NCI-H1417 (cell line): ENCODE results near the gene BDKRB2.

ENCODE experiments used
- DNase-seq, 3 experiments: peaks; one replicate each; lab custom pipeline; 2025; lab: John Stamatoyannopoulos, UW

The BDKRB2 gene

GRCh38 chr14:96176811-96177211, 27.8 kb upstream of the BDKRB2 start:
- no peak for DNase-seq

DNA sequence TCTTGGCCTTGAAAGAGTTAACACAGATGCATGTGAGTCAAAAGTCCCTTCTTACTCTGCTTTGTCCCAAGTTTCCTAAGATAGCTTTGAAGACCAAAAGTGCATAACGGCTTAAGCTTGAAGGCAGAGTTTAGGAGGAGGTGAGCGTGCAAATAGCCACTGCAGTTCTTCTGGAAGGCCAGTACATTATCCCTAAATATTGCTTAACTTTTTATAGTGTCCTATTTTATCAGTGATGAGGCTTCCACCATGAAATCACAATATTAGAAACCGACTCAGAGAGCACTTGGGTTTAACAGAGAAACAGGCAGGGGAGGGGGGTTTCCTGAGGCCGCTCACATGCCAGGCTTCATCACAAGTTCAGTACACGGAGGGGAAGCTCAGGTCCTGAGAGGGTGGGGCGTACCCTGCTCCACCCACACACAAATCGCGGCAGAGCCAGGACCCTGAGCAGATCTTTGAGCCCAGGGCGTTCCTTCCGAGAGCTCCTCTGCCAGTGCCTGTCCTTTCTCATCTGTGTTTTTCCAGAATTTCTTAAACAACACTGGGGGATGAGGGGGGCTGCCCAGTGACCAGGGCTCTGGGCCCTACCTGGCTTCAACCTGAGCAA, 26.8 kb upstream of the BDKRB2 start:
- no peak for DNase-seq

DNA sequence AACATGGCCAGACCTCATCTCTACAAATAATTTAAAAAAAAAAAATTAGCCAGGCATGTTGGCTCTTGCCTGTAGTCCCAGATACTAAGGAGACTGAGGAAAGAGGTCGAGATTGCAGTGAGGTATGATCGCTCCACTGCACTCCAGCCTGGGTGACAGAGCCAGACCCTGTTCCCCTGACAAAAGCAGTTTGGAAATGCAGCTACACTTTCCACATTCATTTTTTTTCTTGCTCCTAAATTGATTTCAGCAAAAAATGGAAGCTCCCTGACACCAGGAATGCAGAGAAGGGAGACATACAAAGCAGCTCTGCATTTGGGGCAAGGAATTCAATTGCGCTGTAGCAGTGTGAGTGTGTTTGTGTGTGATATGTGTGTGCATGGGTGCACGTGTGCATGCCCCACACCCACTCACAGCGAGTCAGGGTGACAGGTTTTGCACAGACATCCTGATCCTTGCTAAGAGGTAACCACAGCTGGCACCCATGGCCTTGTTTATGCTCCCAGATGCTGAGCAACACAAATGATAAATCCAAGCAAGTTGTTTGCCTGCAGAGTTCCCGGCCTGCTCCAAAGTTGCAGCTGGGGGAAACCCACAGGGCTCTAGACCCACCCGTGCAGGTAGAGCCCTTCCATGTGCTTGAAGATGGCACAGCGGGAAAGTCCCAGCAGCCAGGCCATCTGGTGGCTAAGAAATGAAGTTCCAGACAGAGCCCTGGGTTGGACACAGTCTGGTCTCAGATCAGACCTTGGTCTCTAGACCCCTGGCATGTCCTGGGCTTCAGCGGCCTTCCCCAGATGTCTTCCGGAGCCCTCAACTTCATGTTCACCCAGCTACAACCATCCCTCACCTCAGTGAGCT, 25.9 kb upstream of the BDKRB2 start:
- no peak for DNase-seq

- peak in 1 of 3 experiments; percentile 37 for DNase-seq
Measured at GRCh38 chr14:96180043-96180874, 24.4 kb upstream of the BDKRB2 start.

- no peak for DNase-seq
Measured at GRCh38 chr14:96181186-96182056, 23.2 kb upstream of the BDKRB2 start.

GRCh38 chr14:96182546-96182945, 22.1 kb upstream of the BDKRB2 start:
- DNase-seq = no peak

- no peak for DNase-seq
Measured at GRCh38 chr14:96184737-96185136, 19.9 kb upstream of the BDKRB2 start.

DNA sequence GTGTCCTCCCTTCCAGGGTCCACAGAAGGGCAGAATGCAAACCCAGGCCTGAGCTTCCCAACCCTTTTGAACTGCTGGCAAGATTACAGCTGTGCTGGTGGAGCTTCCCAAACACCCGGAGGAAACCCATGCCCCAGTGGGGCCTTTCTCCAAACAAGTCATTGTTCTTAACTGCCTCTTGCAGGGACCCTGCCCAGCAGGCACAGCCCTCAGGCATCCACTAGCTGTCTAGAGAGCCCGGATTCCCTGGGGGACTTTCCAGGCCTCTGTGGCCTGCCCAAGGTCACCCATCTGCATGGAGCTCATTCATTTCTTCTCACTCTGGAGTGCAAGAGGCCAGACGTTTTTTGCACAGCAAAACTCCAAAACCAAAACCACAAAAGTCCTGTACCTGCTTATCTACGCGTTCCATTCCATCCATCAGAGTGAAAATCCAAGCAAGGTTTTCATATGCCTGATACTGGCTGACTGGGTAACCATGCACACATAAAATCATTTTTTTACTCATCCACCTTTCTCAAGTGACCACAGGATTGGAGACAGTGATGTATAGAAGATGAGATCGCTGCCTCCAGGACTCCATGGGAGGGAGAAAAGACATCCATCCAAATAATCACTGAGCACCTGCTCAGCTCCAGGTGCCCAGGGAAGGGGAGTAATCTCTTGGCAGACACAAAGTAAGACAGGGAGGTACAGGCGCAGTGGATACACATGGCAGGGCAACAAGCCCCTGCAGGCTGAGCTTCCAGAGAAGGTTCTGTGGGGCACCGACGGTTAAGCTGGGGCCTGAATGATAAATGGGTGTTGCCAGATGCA, 17.2 kb upstream of the BDKRB2 start:
- no peak for DNase-seq

- no peak for DNase-seq
Measured at GRCh38 chr14:96189281-96189711, 15.3 kb upstream of the BDKRB2 start.

DNA sequence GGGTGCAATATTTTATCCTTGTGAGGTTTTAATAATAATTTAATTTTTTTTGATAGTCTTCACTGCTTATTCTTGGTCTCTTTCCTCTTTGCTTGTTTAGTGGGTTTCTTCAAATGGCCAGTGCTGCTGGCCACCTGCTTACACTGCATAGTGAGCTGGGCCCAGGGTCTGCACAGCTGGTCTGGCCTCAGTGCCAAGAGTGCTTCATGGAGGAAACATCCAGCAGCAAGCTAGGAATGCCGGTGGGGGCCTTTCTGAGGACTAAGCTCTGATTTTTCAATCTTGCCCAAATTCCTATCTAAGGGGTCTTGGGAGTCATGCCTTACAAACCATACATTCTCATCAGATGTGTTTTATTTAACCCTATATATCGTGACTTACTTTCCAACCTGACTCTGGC, 13.3 kb upstream of the BDKRB2 start:
- no peak for DNase-seq

- no peak for DNase-seq
Measured at GRCh38 chr14:96191841-96192462, 12.7 kb upstream of the BDKRB2 start.

DNA sequence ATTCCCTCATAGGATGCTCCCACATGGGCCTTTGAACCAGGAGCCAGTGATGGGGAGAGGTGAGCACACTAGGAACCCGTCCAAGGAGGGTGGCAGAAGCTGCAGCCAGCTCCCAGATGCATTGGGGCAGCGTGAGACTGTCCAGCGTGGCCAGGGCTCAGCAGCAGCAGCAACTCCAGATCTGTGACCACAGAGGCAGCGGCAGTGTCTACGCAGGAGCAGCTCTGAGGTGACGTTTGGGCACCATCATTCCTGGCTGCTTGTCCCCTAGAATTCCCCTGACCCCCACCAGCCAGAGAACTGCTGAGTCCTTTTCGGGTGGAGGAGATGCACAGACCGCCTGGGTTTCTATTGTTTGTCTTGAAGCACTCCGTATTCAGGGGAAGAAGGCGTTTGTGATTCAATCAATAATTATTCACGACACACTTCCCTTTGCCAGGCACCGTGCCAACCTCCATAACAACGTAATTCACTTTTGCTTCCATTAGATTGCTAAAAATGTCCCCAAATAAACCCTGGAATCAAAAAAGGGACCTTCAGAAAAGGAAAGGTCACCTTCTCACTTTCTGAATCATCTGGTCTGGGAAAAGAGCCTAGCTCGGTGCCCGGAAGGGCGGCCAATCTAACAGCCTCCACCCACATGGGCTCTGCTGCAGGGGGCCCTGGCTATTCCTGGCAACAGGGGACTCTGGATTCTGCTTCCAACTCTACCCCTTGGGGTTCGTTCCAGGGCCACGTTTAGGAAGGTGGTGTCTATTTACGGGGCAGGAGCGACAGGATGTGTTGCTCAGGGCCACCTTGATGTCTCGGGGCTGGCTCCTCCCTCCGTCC, 11.4 kb upstream of the BDKRB2 start:
- DNase-seq = peak in 1 of 3 experiments; percentile 26

GRCh38 chr14:96194262-96194656, 10.4 kb upstream of the BDKRB2 start:
- DNase-seq = no peak

DNA sequence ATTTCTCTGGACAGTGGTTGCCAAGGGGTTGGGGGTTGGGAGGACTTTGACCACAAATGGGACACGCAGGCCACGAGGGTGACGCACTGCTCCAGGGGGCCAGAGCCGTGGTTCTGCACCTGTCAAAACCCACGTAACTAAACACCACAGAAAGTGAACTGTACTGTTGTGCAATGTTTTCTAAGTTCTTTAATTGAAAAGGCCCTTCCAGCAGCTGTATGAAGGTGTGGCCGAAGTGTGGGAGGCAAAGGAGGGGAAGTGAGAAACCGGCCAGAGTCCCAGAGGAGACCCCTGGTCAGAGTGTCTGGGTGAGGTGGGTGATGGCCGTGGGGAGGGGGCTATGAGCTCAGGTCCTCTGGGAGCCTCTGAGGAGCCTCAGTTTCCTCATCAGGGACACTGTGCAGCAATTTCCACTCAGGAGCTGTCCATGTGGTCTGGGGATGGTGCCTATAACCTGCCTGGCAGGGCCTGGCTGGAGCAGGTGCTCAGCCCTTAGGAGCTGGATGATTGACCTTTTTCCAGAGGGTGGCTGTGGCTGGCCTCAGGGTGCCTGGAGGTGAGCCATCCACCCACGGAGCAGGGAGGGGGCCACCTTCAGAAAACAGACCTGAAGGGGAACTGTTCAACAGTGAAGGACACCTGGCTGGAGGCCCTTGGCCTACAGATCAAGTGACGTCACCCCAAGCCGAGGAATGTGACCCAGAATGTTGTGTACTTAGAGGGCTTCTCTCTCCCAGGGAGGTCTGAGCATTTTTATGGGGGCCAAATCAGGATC, 9.8 kb upstream of the BDKRB2 start:
- no peak for DNase-seq

- peak in 1 of 3 experiments; percentile 10 for DNase-seq
Measured at GRCh38 chr14:96195441-96196081, 9.1 kb upstream of the BDKRB2 start.

DNA sequence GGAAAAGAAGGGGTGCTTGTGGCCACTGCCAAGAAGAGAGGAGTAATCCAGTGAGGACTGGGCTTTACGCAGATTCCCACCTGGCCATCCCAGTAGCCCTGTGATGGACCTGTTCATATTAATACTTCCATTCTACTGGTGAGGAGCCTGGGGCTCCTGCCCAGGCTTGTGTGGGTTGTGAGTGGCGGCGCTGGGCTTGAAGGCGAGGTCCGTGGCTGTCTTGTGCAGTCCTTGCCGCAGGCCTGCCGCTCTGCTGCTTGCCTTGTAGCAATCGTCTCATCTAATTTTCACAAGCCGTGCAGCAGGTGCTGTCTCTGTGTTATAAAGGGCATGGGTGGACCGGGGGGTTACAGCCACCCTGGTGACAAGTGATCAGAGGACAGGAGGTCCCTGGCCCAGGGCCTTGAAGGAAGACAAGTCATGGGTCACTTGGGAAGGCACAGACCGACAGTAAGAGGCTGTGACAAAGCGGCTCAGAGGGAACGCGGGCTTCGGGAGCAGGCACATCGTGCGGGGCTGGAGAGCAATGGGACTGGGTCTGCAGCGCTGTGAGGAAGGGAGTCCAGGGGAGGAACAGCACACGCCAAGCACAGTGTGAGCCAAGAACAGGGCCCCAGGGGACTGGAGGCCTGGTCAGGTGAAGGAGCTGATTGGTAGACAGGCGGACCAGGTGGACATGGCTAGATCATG, 7.3 kb upstream of the BDKRB2 start:
- no peak for DNase-seq

GRCh38 chr14:96197969-96198368, 6.7 kb upstream of the BDKRB2 start:
- no peak for DNase-seq
